A673 (cell line): ENCODE measurements around the gene ERP29. TPM values are rescaled to one million over a fixed set of nuclear protein-coding genes. Genes with fewer than 3 reads are reported as not detected.

Source experiments
- BruUV-seq: library from RNA; stranded (reverse); fragments of 400-500 nt; replicated peaks from 2 replicates; lab custom pipeline; 2021; lab: Mats Ljungman, UMichigan
- CTCF ChIA-PET: fragments of 300-600 bp; sonication (Branson Sonifier 250); formaldehyde crosslinking; loops from one replicate; lab custom pipeline; 2022; ENCODE audit warnings: antibody characterized with exemption; lab: Charles Lee
- POLR2A ChIA-PET: fragments of 300-600 bp; sonication (Branson Sonifier 250); formaldehyde crosslinking; loops from one replicate; lab custom pipeline; 2022; ENCODE audit warnings: antibody characterized with exemption; ENCODE audit not compliant: low non-redundant PET; lab: Charles Lee
- DNase-seq: peaks from one replicate; pipeline ENCODE4 v3.0.0-alpha.2; 2015; ENCODE audit warnings: low spot score
- H3K27ac ChIP-seq: fragments of 200-600 bp; sonication (generic); 2 replicates; pipeline ENCODE4 v1.5.1; 2016; ENCODE audit warnings: mixed run types, low read depth, mild to moderate bottlenecking, mixed read lengths, antibody characterized with exemption, low read length; ENCODE audit not compliant: poor library complexity, severe bottlenecking
- H3K27me3 ChIP-seq: fragments of 200-600 bp; sonication (generic); replicated peaks from 2 replicates; pipeline ENCODE4 v1.6.1; 2017; ENCODE audit warnings: mixed run types, low read depth, mild to moderate bottlenecking, mixed read lengths, antibody characterized with exemption, low read length; ENCODE audit not compliant: insufficient read depth, poor library complexity
- H3K36me3 ChIP-seq: fragments of 200-600 bp; sonication (generic); 2 replicates; pipeline ENCODE4 v1.6.1; 2016; ENCODE audit warnings: mixed run types, mild to moderate bottlenecking, mixed read lengths, antibody characterized with exemption, low read length; ENCODE audit not compliant: insufficient read depth, poor library complexity, severe bottlenecking
- H3K4me1 ChIP-seq: fragments of 200-600 bp; sonication (generic); 2 replicates; pipeline ENCODE4 v1.6.1; 2017; ENCODE audit warnings: mixed run types, mild to moderate bottlenecking, mixed read lengths, antibody characterized with exemption, low read length; ENCODE audit not compliant: insufficient read depth, poor library complexity, severe bottlenecking
- H3K4me3 ChIP-seq: fragments of 200-600 bp; sonication (generic); 2 replicates; pipeline ENCODE4 v1.5.1; 2016; ENCODE audit warnings: low read depth, mixed run types, mild to moderate bottlenecking, mixed read lengths, low read length; ENCODE audit not compliant: poor library complexity, severe bottlenecking
- H3K9me3 ChIP-seq: fragments of 200-600 bp; sonication (generic); 2 replicates; pipeline ENCODE4 v1.6.1; 2016; ENCODE audit warnings: mixed run types, low read depth, mild to moderate bottlenecking, mixed read lengths, antibody characterized with exemption, low read length; ENCODE audit not compliant: poor library complexity, severe bottlenecking
- EZH2 ChIP-seq: fragments of 200-600 bp; sonication (generic); IDR thresholded peaks from 2 replicates; pipeline ENCODE4 v1.6.1; 2017; ENCODE audit warnings: borderline replicate concordance, low read depth, mild to moderate bottlenecking, mixed read lengths, antibody characterized with exemption, low read length; ENCODE audit not compliant: poor library complexity, severe bottlenecking
- intact Hi-C: fragments of 100-400 bp; cut with micrococcal nuclease; formaldehyde crosslinking; loops from one replicate; pipeline ENCODE4 v1.10.0; 2022; ENCODE audit not compliant: unreplicated experiment
- total RNA-seq: library from RNA; stranded (reverse); gene quantifications from 2 replicates; pipeline ENCODE4 v1.2.3, GENCODE V29; 2021
- TF ChIP-seq, protein P1 (sequence below): fragments of 300-800, 200-600 bp; sonication (generic); conservative IDR thresholded peaks from 2 replicates; pipeline ENCODE4 v1.5.1; 2017; ENCODE audit warnings: low read depth, mild to moderate bottlenecking, antibody characterized with exemption, low read length, moderate library complexity, mixed read lengths

Gene ERP29
- total RNA-seq, 1 experiment from 2014 or later: 109 TPM

DNA sequence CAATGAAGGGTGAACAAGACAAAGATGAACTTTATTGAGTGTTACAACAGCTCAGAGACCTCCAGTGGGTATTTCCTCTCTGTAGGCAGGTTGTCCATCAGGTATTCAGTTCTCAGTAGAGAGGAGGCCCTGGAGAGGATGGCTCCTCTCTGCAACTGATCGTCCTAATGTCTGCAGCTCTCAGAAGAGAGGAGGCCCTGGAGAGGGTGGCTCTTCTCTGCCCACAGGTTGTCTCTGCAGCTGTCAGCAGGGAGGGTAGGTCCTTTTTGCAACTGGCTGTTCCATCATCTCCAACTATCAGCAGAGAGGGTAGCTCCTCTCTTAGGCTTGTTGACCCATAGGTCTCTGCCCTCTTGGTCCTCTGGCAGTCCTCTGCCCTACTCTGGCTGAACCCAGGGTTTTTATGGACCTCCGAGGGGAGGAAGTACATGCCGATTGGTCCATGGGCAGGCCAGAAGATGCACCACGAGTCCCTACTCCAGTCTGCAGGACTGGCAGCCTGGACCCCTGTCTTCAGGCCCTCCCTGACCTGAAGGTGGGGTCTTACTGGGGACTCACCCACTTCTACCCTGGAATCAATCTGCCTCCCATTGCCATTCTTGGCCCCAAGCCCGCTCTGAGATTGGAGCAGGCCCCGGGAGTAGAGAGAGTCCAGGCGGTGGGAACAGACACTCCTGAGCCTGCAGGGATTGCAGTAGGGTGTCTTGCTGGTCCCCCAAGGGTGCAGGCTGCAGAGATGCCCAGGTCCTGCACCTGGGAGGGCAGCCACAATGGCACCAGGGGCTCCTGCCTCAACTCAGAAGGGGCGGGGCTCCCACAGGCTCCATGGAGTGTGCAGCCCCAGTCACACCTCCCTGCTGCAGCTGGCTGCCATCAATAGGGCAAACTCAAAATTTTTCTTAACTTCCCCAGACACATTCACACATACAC is 2.5 kb upstream of the ERP29 start:
- TF ChIP-seq, protein P1, sequence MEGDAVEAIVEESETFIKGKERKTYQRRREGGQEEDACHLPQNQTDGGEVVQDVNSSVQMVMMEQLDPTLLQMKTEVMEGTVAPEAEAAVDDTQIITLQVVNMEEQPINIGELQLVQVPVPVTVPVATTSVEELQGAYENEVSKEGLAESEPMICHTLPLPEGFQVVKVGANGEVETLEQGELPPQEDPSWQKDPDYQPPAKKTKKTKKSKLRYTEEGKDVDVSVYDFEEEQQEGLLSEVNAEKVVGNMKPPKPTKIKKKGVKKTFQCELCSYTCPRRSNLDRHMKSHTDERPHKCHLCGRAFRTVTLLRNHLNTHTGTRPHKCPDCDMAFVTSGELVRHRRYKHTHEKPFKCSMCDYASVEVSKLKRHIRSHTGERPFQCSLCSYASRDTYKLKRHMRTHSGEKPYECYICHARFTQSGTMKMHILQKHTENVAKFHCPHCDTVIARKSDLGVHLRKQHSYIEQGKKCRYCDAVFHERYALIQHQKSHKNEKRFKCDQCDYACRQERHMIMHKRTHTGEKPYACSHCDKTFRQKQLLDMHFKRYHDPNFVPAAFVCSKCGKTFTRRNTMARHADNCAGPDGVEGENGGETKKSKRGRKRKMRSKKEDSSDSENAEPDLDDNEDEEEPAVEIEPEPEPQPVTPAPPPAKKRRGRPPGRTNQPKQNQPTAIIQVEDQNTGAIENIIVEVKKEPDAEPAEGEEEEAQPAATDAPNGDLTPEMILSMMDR: no peak
- no peak for TF ChIP-seq EZH2
- Histone ChIP-seq H3K9me3 (no peaks in the 10 kb centered on the region), H3K36me3 (peaks cover 4% of the 10 kb centered on the region), H3K27me3 (no peaks in the 10 kb centered on the region), H3K4me3 (no peak overlapping the region), H3K4me1 (peaks cover 28% of the 10 kb centered on the region), H3K27ac (no peak overlapping the region)
- intact Hi-C loops: loop anchor here (5.0 to 10.0 kb wide), 2 partner anchors 63 to 374 kb away; partner anchors contain the start of gene HECTD4
- POLR2A ChIA-PET: no interaction called here
- BruUV-seq: no TSS peak
- no peak for DNase-seq
- CTCF ChIA-PET: no interaction called here

DNA sequence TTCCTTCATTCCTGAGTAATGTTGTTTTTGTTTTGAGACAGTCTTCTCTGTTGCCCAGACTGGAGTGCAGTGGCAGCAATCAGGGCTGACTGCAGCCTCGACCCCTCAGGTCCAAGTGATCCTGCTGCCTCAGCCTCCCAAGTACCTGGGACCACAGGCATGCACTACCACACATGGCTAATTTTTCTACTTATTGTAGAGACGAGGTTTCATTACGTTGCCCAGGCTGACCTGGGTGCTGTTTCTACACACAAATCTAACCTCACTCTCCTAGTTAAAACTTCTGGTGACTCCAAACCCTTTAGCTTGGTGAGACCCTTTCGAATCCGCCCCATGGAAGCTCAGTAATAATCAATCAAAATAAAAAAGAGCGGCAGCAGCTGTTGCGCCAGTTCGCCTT is 1.5 kb upstream of the ERP29 start:
- TF ChIP-seq, protein P1: no peak
- Histone ChIP-seq H3K9me3 (no peaks in the 10 kb centered on the region), H3K4me3 (peak overlapping the region; percentile 82), H3K4me1 (peaks cover 18% of the 10 kb centered on the region), H3K27ac (peak overlapping the region; percentile 96), H3K27me3 (no peaks in the 10 kb centered on the region), H3K36me3 (peaks cover 11% of the 10 kb centered on the region)
- no peak for DNase-seq
- ChIA-PET POLR2A (no interaction called here), CTCF (no interaction called here)
- intact Hi-C loops: loop anchor here (5.0 to 10.0 kb wide), 2 partner anchors 64 to 373 kb away; partner anchors contain the start of gene HECTD4
- BruUV-seq: no TSS peak

GRCh38 chr12:112013601-112014402 is 576 bp downstream of the ERP29 start:
- CTCF ChIA-PET: interaction anchor here (0.5 kb wide), 1 partner anchor 217 kb away, joined by 3 read pairs; no protein-coding TSS in a partner anchor
- POLR2A ChIA-PET: interaction anchor here (0.6 to 1.0 kb wide), 4 partner anchors 8 to 69 kb away, joined by 3 to 10 read pairs (median 5); no protein-coding TSS in a partner anchor
- no peaks in the 10 kb centered on the region for H3K27me3 ChIP-seq
- intact Hi-C loops: loop anchor here (1.0 to 10.0 kb wide), 3 partner anchors 41 to 371 kb away; partner anchors contain the start of gene HECTD4
- peak overlapping the region; percentile 82 for H3K4me3 ChIP-seq
- H3K27ac ChIP-seq: peak overlapping the region; percentile 88
- no peak for TF ChIP-seq EZH2
- TF ChIP-seq, protein P1: peak; percentile 17; the same call in 1 of the 2 replicates
- H3K4me1 ChIP-seq: peaks cover 16% of the 10 kb centered on the region
- no TSS peak for BruUV-seq
- peak; percentile 84 for DNase-seq
- peaks cover 18% of the 10 kb centered on the region for H3K36me3 ChIP-seq
- H3K9me3 ChIP-seq: no peaks in the 10 kb centered on the region
